ENCODE data around the gene FBXO42.

Gene FBXO42

DNA sequence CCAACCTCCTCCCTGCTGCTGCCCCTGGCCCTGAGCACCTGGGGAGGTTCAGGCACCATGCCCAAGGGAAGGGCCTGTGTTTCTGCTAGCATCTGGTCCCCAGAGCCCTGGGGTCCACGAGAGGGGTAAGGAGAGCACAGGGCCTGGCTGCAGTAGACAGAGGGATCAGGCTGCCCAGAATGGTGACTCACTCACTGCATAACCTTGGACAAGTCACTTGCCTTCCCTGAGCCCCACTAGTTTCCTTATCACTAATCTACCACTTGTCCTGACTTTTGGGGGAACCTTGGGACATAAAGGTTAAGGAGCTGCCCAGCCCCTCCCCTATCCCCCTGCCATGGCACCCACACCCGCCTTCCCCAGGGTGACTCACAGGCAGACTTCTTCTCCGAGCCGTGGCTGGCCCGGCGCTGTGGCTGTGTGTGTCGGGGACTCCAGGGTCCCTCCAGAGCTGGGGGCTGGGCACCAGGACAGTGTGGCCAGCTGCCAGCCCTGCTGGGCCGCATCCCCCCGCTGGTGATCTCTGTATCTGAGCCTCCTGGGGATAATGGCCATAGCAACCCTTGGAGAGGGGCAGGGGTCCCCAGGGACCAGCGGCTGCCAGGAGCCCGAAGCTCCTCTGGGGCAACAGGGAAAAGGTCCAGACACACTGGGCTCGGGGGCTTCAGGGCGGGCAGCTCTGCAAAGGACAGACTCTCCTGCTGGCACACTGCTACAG, 143.9 kb downstream of the FBXO42 start:
- TF ChIP-seq, protein P1, sequence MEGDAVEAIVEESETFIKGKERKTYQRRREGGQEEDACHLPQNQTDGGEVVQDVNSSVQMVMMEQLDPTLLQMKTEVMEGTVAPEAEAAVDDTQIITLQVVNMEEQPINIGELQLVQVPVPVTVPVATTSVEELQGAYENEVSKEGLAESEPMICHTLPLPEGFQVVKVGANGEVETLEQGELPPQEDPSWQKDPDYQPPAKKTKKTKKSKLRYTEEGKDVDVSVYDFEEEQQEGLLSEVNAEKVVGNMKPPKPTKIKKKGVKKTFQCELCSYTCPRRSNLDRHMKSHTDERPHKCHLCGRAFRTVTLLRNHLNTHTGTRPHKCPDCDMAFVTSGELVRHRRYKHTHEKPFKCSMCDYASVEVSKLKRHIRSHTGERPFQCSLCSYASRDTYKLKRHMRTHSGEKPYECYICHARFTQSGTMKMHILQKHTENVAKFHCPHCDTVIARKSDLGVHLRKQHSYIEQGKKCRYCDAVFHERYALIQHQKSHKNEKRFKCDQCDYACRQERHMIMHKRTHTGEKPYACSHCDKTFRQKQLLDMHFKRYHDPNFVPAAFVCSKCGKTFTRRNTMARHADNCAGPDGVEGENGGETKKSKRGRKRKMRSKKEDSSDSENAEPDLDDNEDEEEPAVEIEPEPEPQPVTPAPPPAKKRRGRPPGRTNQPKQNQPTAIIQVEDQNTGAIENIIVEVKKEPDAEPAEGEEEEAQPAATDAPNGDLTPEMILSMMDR (IDR thresholded peaks at IDR 0.05; ENCODE audit: control insufficient read depth, insufficient read depth, low read depth, low read length, missing control alignments): no peak
- no peak overlapping the region for H3K4me3 ChIP-seq (ENCODE audit: control insufficient read depth, low read depth, low read length)
- no peak for DNase-seq (ENCODE audit: low read depth)

DNA sequence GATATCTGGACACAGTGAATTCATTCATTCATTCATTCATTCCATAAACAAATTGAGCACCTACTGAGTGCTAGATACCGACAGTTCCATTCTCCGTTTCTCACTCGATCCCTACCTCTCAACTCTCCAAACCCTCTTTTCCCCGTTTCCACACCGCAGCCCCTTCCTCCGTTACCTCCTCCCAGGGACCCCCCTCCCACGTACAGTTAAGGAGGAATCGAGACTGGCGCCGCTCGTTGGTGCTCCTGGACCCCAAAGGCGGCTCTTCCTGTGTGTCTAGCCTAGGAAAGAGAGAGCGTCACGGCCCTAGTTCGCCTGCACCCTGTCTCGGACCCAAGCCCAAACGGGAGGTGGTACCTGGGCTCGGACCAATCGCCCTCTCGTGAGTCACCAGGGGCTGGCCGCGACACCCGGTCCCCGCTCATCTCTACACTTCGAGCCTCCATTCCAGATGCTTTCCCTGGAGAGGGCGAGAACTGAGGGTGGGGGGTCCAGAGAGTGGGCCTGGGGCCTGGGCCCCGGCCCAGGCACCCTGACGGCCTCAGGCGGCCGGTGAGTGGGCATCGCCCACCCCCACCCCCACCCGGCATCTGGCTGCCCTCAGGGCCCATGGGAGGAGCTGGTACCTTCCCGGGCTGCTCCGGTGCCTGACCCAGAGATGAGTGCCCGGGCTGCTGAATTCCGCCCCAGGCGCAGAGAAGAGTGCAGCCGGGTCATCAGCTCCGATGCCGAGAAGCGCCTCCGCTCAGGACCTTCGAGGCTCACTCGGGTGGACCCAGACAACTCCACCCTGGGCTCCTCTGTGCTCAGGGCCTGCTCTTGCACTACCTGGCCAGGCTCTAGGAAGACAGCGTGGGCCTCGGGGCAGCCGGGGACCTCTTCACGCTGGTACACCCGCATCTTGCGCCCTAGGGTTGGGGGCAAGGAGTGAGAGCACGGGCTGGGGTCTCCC, 144.7 kb downstream of the FBXO42 start:
- peak overlapping the region; percentile 69 for H3K4me3 ChIP-seq (ENCODE audit: control insufficient read depth, low read depth, low read length)
- TF ChIP-seq, protein P1 (IDR thresholded peaks at IDR 0.05; ENCODE audit: control insufficient read depth, insufficient read depth, low read depth, low read length, missing control alignments): no peak
- DNase-seq (ENCODE audit: low read depth): no peak

GRCh38 chr1:16206547-16207317, 145.5 kb downstream of the FBXO42 start:
- DNase-seq (ENCODE audit: low read depth): peak; percentile 94
- TF ChIP-seq, protein P1 (IDR thresholded peaks at IDR 0.05; ENCODE audit: control insufficient read depth, insufficient read depth, low read depth, low read length, missing control alignments): no peak
- peak overlapping the region; percentile 69 for H3K4me3 ChIP-seq (ENCODE audit: control insufficient read depth, low read depth, low read length)

- TF ChIP-seq, protein P1 (IDR thresholded peaks at IDR 0.05; ENCODE audit: control insufficient read depth, insufficient read depth, low read depth, low read length, missing control alignments): no peak
- DNase-seq (ENCODE audit: low read depth): no peak
- H3K4me3 ChIP-seq (ENCODE audit: control insufficient read depth, low read depth, low read length): peak overlapping the region; percentile 69
Observed at GRCh38 chr1:16205891-16206546, 146.3 kb downstream of the FBXO42 start.

DNA sequence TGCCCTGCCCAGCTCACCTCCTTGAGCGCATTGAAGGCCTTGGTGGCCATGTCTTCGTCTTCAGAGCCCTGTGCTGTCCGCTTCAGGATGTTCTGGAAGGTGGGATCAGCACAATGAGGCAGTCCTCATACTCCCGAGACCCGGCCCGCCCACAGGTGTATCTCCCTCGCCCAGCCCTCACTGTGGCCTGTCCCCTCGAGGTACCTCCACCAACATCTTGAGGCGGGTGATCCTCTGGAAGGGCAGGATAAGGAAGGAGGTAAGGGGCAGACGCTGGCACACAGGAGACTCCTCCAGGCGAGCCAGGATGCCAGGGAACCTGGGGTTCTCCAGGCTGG, 147.0 kb downstream of the FBXO42 start:
- H3K4me3 ChIP-seq (ENCODE audit: control insufficient read depth, low read depth, low read length): no peak overlapping the region
- TF ChIP-seq, protein P1 (IDR thresholded peaks at IDR 0.05; ENCODE audit: control insufficient read depth, insufficient read depth, low read depth, low read length, missing control alignments): no peak
- no peak for DNase-seq (ENCODE audit: low read depth)

Measured in AG09309 (cell line).